HTERT RPE-1 (cell line): ENCODE measurements around the gene CIC.

Experiments
- in situ Hi-C: fragments of 300-500 bp; cut with MboI; formaldehyde crosslinking; loops from 4 replicates; pipeline ENCODE4 v1.14.3; 2020; ENCODE audit warnings: low sequenced_read_pairs

The CIC gene

DNA sequence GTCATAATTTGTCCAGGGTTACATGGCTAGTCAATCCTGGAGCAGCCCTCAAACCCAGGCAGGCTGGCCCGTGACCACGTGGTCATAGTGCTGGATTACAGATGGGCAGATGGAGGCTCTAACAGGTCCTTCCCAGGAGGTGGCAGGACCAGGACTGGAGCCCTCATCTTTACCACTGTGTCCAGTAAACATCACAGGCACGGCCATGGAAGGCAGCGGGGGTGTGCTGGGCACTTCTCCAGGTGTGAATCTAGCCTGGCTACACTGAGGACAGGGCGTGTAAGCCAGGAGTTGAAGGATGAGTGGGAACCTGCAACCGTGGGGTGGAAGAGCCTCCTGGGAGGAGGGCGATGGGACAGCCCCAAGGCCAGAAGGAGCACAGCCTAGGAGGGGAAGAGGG lies 6.1 kb downstream of the CIC start:
- in situ Hi-C loops = no loop called here

- in situ Hi-C loops = no loop called here
Measured at GRCh38 chr19:42275517-42275916, 6.5 kb downstream of the CIC start.

DNA sequence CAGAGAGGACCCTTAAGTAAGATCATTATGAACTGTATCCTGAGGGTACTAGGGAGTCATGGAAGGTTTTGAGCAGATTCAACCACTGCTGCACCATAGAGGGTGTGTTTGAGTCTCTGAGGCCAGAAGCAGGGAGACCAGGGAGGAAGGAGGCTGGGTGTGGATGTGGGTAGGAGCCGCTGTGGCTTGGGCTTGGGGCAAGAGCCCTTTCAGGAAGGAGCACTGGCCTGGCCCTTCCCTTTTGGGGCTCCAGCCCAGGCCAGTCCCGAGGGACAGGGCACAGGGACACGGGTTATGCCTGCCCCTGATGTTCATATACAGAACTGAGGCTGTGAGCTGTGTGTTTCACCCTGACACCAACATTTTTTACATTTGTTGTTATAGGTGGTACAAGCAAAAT lies 7.2 kb downstream of the CIC start:
- in situ Hi-C loops = no loop called here

GRCh38 chr19:42276821-42277220 lies 7.8 kb downstream of the CIC start:
- in situ Hi-C loops = no loop called here

DNA sequence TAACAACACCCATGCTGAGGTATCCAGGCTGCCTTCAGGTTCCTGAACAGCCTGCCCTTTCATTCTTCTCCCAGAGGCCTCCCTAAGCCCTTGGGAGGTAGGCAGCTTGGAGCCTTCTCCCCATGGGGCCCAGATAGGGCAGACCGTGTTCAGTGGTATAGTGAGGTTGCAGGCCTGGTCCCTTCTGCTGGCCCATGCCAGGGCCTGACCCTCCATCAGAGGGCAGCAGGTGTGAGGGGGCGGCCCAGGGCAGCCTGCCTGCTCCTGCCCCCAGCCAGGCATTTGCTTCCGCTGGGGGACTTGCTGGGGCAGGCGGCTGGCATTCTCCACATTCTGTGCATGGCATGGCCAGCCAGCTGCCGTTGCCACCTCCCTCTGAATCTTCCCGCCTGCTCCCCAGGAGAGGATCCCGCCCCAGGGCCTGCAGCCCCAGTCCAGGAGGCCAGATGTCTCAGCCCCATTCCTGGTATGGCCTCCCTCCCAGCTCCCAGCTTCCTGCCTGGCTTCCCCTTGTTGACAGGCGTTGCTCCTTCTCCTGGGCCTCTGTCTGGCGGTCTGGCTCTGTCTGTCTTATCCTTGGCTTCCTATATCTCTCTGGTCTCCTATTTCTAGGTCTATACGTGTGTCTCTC lies 8.9 kb downstream of the CIC start:
- in situ Hi-C loops = no loop called here

DNA sequence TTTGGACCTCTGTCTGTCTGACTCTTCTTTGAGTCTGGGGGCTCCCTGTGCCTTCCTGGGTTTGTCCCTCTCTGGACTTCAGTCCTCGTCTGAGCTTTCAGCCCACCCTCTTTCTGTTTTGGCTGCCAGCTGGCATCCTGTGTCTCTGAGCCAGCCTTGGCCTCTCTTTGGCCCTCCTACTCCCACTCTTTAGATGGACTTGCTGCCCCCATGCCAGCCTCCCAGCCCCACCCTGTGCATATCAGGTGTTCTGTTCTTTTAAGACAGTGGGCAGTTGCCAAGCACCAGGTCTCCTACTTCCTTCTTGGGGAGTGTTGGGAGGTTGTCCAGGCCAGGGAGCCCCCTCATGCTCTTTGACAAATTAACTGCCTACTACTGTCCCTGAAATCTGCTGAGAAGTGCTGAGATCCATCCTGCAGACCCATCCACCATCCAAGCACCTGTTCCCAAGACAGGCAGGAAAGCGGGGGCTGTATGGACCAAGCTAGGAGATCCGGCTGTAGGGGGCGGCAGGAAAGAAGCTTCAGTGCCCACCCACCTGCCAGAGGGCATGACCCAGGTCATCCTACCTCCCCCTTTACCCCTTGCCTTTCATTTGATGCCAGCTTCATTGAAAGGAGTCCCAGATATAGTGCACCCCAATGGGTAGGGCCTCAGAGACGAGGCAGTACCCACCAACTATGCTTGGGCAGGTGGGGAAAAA lies 9.6 kb downstream of the CIC start:
- in situ Hi-C loops = no loop called here

GRCh38 chr19:42279155-42279901 lies 10.3 kb downstream of the CIC start:
- in situ Hi-C loops = no loop called here

DNA sequence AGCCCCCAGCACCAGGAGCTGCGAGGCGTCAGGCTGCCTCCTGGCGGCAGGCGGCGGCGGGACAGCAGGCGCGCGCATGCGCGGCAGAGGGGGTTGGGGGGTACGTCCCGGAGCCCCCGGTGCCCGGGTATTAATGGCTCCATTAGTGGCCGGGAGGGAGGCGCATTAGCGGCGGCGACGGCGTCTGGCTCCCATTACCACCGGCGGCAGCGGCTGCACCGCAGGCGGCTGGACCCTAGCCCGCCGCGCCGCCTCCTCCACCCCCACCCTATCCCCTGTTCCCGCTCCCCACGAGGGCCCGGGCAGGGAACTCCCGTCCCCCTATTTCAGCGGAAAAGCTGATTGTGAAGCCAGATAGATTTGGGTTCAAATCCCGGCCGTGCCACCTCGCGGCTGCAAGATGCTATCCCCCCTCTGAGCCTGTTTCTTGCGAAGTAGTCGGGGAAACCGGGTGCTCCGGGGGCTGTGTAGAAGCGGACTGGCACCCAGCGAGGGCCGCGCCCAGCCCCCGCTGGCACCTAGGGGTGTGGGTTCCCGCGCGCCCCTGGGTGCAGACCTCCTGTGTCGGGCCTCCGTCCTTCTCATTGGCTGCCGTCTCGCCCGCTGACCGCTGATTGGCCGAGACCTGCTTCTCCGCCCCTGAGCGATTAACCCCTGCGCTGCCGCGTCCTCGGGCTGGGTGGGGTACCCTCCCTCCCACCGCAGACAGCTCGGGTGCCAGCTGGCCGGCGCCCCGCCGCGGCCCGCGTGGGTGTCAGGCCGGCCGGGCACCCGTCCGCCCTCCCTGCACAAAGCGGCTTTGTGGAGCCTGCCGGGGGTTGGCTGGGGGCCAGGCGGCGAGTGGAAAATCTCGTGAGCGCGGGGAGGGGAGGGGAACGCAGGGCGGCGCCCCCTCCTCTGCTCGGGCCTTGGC lies 11.1 kb downstream of the CIC start:
- in situ Hi-C loops = no loop called here

DNA sequence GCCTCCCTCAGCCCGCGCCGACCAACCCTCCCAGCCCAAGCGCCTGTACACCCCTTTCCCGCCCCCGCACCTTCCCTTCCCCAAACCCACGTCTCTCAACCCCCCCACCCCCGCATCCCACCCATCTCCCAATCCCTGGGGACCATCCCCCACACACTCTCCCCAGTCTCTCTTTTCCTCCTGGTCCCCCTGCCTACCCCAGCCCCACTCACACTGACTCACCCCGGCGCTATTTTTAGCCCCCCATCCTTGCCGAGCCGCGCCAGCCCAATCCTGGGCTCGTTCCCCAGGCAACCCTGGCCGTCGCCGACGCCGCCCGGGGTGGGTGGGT lies 11.7 kb downstream of the CIC start:
- in situ Hi-C loops = no loop called here

DNA sequence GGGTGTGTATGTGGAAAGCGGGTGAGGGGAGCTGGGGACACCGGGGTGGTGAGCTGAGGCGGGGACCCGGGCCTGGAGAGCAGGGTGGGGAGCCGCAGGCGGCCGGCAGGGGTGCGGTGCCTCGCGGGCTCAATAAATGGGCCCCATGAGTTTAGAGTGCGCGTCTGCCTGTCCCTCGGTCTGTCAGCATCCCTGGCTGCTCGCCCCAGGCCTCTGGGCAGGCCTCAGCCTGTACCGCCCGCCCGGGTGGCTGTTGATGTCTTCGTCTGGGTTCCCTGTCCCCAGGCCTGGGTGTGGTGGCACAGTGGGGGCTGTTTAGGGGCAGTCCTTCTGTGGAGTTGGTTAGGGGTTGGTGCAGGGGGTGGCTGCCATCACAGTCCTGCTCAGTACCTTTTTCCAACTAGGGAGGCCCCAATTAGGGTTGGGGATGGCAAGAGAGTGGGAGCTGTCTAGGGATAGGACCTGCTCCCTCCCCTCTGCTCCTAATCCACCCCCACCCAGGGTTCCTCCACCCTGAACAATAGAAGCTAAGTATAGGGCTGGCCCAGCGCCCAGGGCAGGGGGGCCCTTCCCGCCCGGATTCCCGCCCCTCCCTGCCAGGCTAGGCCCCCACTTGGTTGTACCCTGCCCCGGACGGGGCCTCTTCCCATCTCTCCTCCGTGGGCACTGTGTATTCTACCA lies 12.2 kb downstream of the CIC start:
- in situ Hi-C loops = no loop called here

DNA sequence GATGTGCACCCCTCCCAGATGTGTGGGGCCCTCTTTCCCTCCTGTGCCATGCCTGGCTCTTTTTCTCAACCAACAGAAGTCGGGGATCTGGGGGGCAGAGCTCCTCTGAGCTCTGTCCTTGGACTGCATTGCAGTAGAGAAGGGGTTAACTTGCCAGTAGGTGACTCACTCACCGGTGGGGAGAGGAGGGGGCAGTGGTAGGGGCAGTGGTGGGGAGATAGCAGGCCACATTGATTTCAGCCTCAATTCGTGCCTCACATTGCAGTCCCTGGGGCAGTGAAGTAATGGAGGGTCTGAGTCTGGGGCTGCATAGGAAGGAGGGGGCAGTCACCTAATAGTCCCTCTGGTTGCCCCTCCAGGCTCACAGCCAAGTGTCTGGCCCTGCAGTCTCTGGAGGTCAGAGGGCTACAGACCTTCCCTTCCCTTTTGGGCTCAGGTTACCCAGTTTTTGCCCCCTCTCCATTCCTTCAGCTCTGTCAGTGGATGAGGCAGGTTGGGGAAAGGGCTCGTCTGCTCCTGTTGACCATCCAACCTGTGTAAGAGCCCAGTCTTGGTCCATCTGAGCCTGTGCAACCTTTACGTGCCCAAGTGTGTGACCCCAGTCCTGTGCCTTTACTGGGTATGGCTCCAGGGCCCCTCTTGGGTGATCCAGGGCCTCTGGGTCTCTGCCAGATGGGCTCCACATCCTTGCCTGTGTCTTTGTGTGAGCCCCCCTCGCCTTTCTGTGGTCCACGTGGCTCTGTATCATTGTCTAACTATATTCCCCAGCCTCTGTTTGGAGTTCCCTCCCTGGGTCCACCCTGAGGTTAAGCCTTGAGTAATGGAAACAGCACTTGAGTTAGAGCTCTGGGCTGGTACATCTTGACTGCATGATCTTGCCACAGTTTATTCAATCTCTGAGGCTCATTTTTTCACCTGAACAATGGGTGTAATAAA lies 13.0 kb downstream of the CIC start:
- in situ Hi-C loops = no loop called here

DNA sequence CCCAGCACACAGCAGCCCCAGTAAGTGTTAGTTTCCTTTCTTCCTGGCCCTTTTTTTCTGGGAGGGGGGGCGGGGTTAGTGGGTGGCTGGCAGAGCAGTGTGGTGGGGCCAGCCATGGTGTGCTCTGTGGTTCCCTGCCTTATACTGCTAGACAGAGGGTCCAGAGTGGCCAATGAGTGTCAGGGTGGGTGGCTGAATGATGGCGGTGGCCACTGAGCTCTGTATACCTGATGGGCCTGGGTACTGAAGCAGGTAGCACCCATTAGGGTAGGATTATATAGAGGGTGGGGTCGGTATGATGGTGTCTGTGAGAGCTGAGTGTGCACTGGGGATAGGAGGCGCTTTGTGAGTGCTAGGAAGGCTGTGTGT lies 13.8 kb downstream of the CIC start:
- in situ Hi-C loops = no loop called here

GRCh38 chr19:42283188-42284065 lies 14.4 kb downstream of the CIC start:
- in situ Hi-C loops = no loop called here

DNA sequence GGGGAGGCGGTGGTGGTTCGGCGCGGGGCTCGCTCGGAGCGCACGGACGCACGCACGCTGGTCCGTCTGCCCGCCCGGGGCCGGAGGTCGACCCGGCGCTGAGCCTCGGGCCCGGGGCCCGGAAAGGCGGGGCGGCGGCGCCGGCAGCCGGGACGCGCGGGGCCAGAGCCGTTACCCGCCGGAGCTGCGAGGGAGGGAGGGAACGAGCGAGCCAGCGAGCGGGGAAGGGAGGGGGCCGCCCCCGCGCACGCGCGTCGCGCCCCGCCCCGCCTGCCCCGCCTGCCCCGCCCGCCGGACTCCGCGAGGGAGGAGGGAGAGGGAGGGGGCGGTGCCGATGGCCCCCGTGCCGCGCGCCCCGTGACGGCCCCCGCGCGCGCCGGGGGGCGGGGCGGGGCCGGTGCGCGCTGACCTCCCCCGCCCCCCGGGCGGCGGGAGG lies 15.0 kb downstream of the CIC start:
- in situ Hi-C loops = no loop called here

- in situ Hi-C loops = no loop called here
Measured at GRCh38 chr19:42284591-42285341, 15.7 kb downstream of the CIC start.

GRCh38 chr19:42285541-42285941 lies 16.5 kb downstream of the CIC start:
- in situ Hi-C loops = no loop called here

DNA sequence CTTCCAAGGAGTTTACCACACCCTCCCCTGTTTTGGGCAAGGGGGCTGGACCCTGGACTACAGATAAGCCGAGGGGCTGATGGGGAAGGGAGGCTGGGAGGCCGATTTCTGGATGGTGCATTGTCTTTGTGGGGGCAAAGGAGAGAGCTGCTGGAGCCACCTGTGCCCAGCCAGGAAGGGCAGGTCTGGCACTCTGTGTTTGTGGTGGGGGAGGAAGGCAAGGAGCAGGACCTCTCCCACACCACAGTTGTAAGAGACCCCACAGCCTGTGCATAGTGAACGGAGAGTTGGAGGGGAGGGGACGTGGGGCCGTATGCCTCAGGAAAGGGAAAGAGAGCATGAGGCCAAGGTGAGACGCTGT lies 16.9 kb downstream of the CIC start:
- in situ Hi-C loops = no loop called here
